SH-SY5Y (cell line): ENCODE measurements around the gene RPS6KL1.

Experiments used
- GATA2 ChIP-seq: IDR thresholded peaks from 2 replicates; pipeline ENCODE4 v1.6.1; 2011; ENCODE audit warnings: mild to moderate bottlenecking, low read depth, low read length
- GATA3 ChIP-seq: IDR thresholded peaks from 2 replicates; pipeline ENCODE4 v1.6.1; 2011; ENCODE audit warnings: low read depth, mild to moderate bottlenecking, low read length, moderate library complexity

GRCh38 chr14:74919421-74920165 lies 3.5 kb downstream of the RPS6KL1 start:
- TF ChIP-seq GATA2 (no peak), GATA3 (no peak)
